HG03196 (cell line): Measurements from ENCODE around the gene DHRS13.
"Not testable (repeated sequence)": the region's sequence is repeated elsewhere in the genome, so short reads cannot be mapped to it uniquely, and the experiment has no call there.

Source experiments
- ATAC-seq: cut with Tn5 transposase; IDR thresholded peaks from one replicate; pipeline ENCODE4 v1.9.1; 2021; ENCODE audit not compliant: unreplicated experiment

Gene DHRS13

GRCh38 chr17:28906706-28907438 lies 4.0 kb upstream of the DHRS13 start:
- no peak for ATAC-seq

GRCh38 chr17:28906276-28906675 lies 3.4 kb upstream of the DHRS13 start:
- ATAC-seq = no peak

GRCh38 chr17:28904800-28905199 lies 1.9 kb upstream of the DHRS13 start:
- ATAC-seq = no peak

- not testable (repeated sequence) for ATAC-seq
Measured at GRCh38 chr17:28903546-28903841, 615 bp upstream of the DHRS13 start.

GRCh38 chr17:28901866-28902818 lies 737 bp downstream of the DHRS13 start:
- peak; percentile 37 for ATAC-seq

GRCh38 chr17:28900986-28901726 lies 1.7 kb downstream of the DHRS13 start:
- no peak for ATAC-seq

GRCh38 chr17:28899212-28899815 lies 3.6 kb downstream of the DHRS13 start:
- ATAC-seq = no peak

GRCh38 chr17:28898527-28898955 lies 4.3 kb downstream of the DHRS13 start:
- ATAC-seq = no peak

- no peak for ATAC-seq
Measured at GRCh38 chr17:28897769-28898526, 4.9 kb downstream of the DHRS13 start.

GRCh38 chr17:28896884-28897768 lies 5.8 kb downstream of the DHRS13 start, which contains the start of gene FLOT2:
Gene FLOT2, minus strand, starts transcription at chr17:28897733. Its CDS starts 159 bp downstream, at chr17:28897574.
- no peak for ATAC-seq

GRCh38 chr17:28896491-28896883 lies 6.4 kb downstream of the DHRS13 start:
- no peak for ATAC-seq

- no peak for ATAC-seq
Measured at GRCh38 chr17:28895794-28896447, 7.0 kb downstream of the DHRS13 start.

- ATAC-seq = not testable (repeated sequence)
Measured at GRCh38 chr17:28893248-28894183, 9.4 kb downstream of the DHRS13 start.

GRCh38 chr17:28892024-28892423 lies 10.9 kb downstream of the DHRS13 start:
- no peak for ATAC-seq

- no peak for ATAC-seq
Measured at GRCh38 chr17:28891201-28891600, 11.7 kb downstream of the DHRS13 start.

GRCh38 chr17:28889996-28890395 lies 12.9 kb downstream of the DHRS13 start:
- ATAC-seq = no peak

GRCh38 chr17:28888832-28889231 lies 14.0 kb downstream of the DHRS13 start:
- no peak for ATAC-seq
